ENCODE results near the gene DNMBP. TPM values are rescaled to one million over a fixed set of nuclear protein-coding genes. Genes with fewer than 3 reads are reported as not detected.

Gene DNMBP
- total RNA-seq, 1 donor from 2014 or later: 11.7 TPM

- DNase-seq (ENCODE audit: low spot score): no peak
- H3K9me3 Mint-ChIP-seq (ENCODE audit: low read depth): no peaks in the 10 kb centered on the region
- peak overlapping the region; percentile 55 for H3K4me3 Mint-ChIP-seq (ENCODE audit: unreplicated experiment)
- no peak for TF ChIP-seq CTCF (IDR thresholded peaks at IDR 0.05)
- peaks cover 5% of the 10 kb centered on the region for H3K36me3 Mint-ChIP-seq (ENCODE audit: low read depth)
- peak overlapping the region; percentile 98 for H3K27ac Mint-ChIP-seq (ENCODE audit: unreplicated experiment)
- H3K4me1 Mint-ChIP-seq (ENCODE audit: low read depth): peaks cover 44% of the 10 kb centered on the region
- no peaks in the 10 kb centered on the region for H3K27me3 Mint-ChIP-seq (ENCODE audit: low read depth)
These were observed 33.6 kb downstream of the DNMBP start for GRCh38 chr10:99975942-99976809.

GRCh38 chr10:99975106-99975829 lies 34.5 kb downstream of the DNMBP start:
- Mint-ChIP-seq H3K27ac (ENCODE audit: unreplicated experiment) (peak overlapping the region; percentile 98), H3K4me1 (ENCODE audit: low read depth) (peaks cover 39% of the 10 kb centered on the region), H3K9me3 (ENCODE audit: low read depth) (no peaks in the 10 kb centered on the region), H3K36me3 (ENCODE audit: low read depth) (peaks cover 8% of the 10 kb centered on the region), H3K4me3 (ENCODE audit: unreplicated experiment) (no peak overlapping the region), H3K27me3 (ENCODE audit: low read depth) (no peaks in the 10 kb centered on the region)
- no peak for TF ChIP-seq CTCF (IDR thresholded peaks at IDR 0.05)
- no peak for DNase-seq (ENCODE audit: low spot score)

- H3K27me3 Mint-ChIP-seq (ENCODE audit: low read depth): no peaks in the 10 kb centered on the region
- peaks cover 14% of the 10 kb centered on the region for H3K36me3 Mint-ChIP-seq (ENCODE audit: low read depth)
- no peak overlapping the region for H3K27ac Mint-ChIP-seq (ENCODE audit: unreplicated experiment)
- no peak for DNase-seq (ENCODE audit: low spot score)
- H3K9me3 Mint-ChIP-seq (ENCODE audit: low read depth): no peaks in the 10 kb centered on the region
- TF ChIP-seq CTCF (IDR thresholded peaks at IDR 0.05): peak; percentile 81
- no peak overlapping the region for H3K4me3 Mint-ChIP-seq (ENCODE audit: unreplicated experiment)
- peaks cover 29% of the 10 kb centered on the region for H3K4me1 Mint-ChIP-seq (ENCODE audit: low read depth)
These were observed 36.6 kb downstream of the DNMBP start for GRCh38 chr10:99973190-99973589.

GRCh38 chr10:99967961-99968360 lies 41.8 kb downstream of the DNMBP start:
- H3K9me3 Mint-ChIP-seq (ENCODE audit: low read depth): no peaks in the 10 kb centered on the region
- DNase-seq (ENCODE audit: low spot score): no peak
- peaks cover 19% of the 10 kb centered on the region for H3K36me3 Mint-ChIP-seq (ENCODE audit: low read depth)
- no peak overlapping the region for H3K4me3 Mint-ChIP-seq (ENCODE audit: unreplicated experiment)
- no peaks in the 10 kb centered on the region for H3K27me3 Mint-ChIP-seq (ENCODE audit: low read depth)
- peaks cover 20% of the 10 kb centered on the region for H3K4me1 Mint-ChIP-seq (ENCODE audit: low read depth)
- H3K27ac Mint-ChIP-seq (ENCODE audit: unreplicated experiment): no peak overlapping the region
- no peak for TF ChIP-seq CTCF (IDR thresholded peaks at IDR 0.05)

- peaks cover 23% of the 10 kb centered on the region for H3K4me1 Mint-ChIP-seq (ENCODE audit: low read depth)
- no peak overlapping the region for H3K27ac Mint-ChIP-seq (ENCODE audit: unreplicated experiment)
- no peak overlapping the region for H3K4me3 Mint-ChIP-seq (ENCODE audit: unreplicated experiment)
- peaks cover 16% of the 10 kb centered on the region for H3K36me3 Mint-ChIP-seq (ENCODE audit: low read depth)
- no peaks in the 10 kb centered on the region for H3K9me3 Mint-ChIP-seq (ENCODE audit: low read depth)
- no peaks in the 10 kb centered on the region for H3K27me3 Mint-ChIP-seq (ENCODE audit: low read depth)
- DNase-seq (ENCODE audit: low spot score): no peak
- no peak for TF ChIP-seq CTCF (IDR thresholded peaks at IDR 0.05)
These were observed 43.4 kb downstream of the DNMBP start for GRCh38 chr10:99966306-99966705.

All from chondrocyte (in vitro differentiated cells).